GM21423 (cell line): ENCODE results near the gene GPR31.
"Not testable (repeated sequence)": the region's sequence is repeated elsewhere in the genome, so short reads cannot be mapped to it uniquely, and the experiment has no call there.

Source experiments
- ATAC-seq: cut with Tn5 transposase; IDR thresholded peaks from one replicate; pipeline ENCODE4 v1.9.1; 2021; ENCODE audit warnings: mild to moderate bottlenecking, moderate library complexity; ENCODE audit not compliant: unreplicated experiment

GPR31 gene

DNA sequence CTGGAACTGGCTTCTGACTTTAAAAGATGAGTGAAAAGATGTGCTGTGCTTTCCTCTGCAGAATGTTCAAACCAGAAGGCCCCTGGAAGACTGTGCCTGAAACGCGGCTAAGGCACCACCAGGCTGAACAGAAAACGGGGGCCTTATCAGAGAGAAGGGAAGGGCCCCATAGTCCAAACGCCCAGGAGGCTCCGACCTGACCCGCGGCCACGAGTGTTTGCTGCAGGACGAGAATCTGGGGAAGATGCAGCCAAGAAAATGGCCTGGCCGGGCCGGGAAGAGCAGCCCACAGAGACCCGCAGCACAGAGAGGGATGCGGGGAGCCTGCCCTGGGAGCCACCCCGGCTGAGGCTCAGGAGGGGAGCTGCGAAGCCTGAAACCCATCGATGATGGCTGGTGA lies 10.5 kb upstream of the GPR31 start:
- not testable (repeated sequence) for ATAC-seq

DNA sequence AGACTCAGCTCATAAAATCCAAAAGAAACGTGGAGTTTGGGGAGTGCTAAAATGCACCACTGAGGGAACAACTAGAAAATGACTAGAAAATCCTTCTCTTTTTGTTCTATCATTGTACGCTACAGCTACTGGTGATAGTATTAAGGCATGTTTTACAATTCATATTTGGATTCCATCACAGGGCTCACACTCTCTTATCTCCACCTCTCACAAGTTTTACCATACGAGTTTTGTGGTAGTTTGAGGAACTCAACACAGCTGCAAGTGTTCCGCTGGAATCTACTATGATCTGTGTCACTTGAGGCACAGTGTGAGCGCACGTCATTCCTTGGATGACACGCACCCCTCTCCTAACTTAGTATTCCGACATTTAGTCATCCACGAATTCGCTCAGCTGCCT lies 9.9 kb upstream of the GPR31 start:
- ATAC-seq, result not testable (repeated sequence)

DNA sequence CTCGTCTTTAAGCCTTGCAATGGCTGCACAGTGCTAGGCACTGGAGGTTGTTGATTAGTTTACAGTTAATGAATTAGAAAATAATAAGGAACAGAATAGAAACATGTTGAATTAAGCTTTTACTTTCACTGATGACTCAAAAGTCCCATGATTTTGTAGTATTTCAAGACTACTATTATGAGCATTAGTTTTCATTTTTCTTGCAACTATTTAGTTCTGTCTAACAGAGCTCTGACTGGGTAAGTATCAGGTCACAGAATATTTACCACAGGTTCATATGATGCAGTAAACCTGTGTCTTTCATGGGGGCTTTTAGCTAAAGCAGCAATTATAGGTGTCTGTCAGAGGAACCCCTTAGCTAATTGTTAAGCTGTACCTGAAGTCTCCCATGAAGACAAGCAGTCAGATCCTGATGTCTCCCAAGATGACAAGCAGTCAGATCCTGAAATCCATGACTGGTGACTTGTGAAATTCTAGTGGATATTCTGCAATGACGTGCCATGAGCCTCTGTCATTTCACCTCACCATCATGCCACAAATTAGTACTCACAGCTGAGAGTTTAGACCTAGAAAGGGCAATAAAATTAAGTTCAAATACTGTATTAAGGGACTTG lies 8.2 kb upstream of the GPR31 start:
- ATAC-seq, result no peak

DNA sequence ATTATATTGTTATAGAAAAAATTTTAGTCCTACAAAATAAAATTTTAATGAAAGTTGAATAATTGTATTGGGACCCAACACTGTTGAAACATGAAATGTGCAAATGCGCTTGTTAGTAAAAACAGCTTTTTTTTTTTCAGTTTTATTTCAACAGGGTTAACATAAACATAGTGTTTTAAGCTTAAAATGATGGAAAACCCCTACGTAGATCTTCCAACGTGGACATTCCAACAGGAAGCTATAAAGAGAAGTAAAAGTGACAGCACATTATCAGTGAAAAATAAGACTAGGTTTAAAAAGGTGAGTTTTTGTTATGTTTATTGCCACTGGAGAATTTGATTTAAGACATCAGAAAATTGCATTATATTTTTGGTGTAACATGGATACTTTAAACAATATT lies 6.5 kb upstream of the GPR31 start:
- no peak for ATAC-seq

DNA sequence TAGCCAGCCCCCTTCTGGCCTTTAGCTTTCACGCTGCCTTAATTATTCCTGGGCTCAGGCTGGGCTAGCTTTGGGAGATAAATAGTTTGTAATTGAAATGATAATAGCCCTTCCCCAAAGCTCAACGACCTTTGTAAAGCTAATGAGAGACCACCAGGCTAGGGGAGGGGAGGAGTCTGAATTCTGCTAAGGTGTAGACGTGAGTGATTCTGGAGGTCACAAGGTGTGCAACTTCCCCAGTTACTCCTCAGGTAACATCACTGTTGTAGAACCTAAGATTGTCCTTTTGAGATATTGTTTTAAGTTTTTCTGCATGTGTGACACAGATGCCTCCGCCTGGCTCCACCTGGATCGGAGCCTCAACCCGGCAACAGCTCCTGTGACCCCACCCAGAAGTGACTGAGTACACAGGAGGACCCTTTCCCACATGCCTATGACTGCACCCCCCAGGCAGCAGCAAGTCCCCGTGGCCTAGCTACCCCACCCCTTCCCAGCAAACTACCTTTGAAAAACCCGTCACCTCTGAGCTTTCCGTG lies 5.8 kb upstream of the GPR31 start:
- no peak for ATAC-seq

DNA sequence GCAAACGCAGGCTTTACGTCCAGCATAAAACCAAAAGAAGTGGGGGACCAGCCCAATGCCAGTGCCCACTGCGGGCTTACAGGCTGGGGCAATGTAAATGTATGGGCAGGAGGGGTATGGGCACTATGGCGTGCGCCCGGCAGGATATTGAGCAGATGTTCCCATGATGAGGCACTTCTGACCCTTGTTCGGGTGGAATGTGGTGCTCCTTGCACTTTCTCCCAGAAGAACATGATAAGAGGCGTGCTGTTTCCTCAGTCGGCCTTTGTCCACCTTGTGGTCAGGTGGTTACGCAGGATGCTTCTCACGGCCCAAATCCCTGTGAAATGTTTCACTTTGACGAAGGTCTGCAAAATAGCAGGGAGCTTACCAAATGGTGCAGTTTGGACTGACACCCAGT lies 4.8 kb upstream of the GPR31 start:
- no peak for ATAC-seq

DNA sequence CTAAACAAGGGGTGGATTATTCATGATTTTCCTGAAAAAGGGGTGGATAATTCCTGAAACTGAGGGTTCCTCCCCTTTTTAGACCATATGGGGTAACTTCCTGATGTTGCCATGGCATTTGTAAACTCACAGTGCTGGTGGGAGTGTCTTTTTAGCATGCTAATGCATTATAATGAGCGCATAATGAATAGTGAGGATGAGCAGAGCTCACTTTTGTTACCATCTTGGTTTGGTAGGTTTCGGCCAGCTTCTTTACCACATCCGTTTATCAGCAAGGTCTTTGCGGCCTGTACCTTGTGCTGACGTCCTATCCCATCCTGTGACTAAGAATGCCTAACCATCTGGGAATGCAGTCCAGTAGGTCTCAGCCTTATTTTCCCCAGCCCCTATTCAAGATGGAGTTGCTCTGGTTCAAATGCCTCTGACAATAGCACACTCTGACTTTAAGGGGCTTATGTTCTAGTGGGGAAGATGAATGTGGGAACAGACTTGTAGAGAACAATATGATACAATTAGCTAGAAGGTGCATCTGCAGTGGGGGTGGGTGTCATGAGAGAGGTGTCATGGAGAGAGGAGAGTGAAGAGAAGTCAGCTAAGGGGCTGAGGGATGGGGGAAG lies 4.2 kb upstream of the GPR31 start:
- no peak for ATAC-seq

DNA sequence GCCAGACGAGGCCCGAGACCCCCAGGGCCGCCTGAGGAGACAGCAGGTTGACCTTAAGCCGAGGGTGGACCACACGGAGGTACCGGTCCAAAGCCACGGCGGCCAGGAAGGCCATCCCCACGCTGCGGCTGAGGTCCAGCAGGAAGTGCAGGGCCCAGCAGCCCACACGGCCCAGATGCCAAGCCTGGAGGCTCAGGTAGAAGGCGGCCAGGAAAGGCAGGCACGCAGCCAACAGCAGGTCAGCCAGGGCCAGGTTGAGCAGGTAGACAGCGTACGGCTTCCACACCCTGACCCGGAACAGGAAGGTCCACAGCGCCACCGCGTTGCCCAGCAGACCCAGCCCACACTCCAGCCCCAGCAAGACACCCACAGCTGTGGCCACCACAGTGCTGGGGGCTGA lies 366 bp downstream of the GPR31 start:
- no peak for ATAC-seq

DNA sequence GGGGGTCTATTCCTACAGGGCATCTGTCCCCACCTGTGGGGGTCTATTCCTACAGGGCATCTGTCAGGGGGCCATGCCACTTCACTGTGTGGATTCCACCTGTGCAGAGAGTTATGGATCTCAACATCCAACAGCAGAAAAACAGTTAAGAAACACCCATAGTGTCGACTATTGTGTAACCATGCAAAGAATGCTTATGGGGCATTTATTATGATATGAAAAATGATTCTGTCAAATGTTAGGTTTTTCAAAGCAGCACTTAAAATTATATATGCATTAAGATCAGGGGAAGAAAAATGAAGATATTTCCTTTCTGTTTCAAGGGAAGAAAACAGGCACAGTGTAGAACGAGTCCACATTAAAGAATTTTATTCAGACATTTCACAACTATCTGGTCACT lies 2.9 kb downstream of the GPR31 start:
- no peak for ATAC-seq

DNA sequence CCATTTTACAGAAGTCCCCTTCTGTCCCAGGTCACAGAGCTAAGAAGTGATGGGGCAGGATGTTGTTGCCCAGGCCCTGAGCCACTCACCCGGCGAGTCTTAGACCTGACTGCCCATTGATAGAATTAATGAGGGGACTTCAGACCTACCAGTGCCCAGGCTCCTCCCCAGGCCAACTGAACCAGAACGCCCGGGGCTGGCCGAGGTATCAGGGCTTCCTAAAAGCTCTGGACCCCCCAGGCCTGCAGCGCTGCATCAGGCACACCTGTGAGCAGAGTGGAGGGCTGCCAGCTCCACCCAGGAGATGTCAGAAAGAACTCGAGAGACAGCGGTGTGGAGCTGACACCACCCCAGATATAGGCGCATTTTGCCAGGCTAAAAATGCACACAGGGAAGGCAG lies 3.5 kb downstream of the GPR31 start:
- no peak for ATAC-seq

DNA sequence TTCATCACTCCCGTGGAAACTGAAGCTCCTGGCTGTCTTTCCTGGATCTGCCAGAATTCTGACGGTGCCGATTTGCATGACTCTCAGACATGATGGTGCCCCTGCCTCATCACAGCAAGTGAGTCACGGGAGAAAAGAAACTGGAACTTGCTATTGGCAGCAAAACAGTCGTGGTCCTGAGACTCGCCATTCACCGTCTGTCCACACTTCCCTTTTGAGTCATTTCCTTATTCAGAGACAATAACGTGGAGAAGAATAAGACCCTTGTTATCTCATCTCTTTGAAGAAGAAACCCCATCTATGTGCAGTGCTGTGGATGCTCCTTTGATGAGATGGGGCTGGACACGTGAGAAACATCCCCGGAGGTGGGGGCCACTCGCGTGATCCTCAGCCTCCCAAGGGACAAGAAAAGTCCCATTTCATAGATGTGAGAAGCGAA lies 4.2 kb downstream of the GPR31 start:
- ATAC-seq, result peak; percentile 61

DNA sequence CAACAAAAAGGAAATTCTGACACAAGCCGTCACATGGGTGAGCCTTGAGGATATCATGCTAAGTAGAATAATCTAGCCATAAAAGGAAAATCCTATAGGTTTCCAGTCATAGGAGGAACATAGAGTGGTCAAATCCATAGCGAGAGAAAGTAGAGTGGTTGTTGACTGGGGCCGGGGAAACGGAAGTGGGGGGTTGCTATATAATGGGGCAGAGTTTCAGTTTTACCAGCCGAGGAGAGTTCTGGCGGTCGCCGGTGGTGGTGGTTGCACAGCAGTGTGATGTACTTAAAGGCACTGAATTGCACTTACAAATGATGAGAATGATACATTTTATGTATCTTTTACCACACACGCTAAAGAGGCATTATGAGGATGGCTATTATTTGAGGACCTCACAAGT lies 4.9 kb downstream of the GPR31 start:
- peak; percentile 30 for ATAC-seq

DNA sequence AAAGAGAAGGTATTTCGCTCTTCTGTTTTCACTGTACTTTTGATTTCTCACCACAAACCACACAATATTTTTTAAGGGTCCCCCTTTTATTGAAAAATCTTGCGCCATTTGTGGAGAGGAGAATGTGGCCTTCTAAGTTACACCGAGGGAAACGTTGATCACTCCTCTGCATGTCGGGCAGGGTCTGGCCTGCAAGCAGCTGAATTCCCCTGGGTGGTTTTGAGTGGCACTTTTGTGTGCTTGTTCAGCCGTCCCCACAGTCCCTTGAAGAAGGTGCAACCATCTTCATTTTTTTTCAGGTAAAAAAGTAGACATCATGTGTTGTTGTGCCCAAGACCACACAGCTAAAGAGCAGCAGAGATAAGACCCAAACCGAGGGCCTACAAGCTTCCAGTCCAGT lies 6.1 kb downstream of the GPR31 start:
- ATAC-seq, result no peak

DNA sequence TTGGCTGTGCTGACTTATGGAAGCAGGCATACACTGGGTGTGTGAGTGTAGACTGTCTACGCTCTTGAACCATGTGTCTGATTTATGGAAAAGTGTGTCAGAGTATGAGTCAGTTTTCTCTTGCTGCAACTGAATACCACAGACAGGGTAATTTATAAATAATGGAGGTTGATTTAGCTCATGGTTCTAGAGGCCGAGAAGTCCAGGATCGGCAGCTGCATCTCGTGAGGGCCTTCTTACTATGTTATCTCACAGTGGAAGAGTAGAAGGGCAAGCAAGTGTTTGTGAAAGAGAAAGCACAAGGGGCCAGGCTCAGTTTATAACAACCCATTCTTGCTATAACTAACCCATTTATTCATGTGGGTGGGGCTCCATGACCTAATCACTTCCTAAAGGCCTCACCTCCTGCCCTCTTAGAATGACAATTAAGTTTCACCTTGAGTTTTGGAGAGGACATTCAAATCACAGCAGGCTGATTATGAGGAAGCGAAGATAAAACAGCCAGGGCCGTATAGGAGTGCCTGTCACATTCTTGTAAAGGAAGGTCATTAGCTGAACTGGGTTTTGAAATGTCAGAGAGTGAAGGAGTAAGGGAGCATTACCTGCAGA lies 6.7 kb downstream of the GPR31 start:
- peak; percentile 55 for ATAC-seq

DNA sequence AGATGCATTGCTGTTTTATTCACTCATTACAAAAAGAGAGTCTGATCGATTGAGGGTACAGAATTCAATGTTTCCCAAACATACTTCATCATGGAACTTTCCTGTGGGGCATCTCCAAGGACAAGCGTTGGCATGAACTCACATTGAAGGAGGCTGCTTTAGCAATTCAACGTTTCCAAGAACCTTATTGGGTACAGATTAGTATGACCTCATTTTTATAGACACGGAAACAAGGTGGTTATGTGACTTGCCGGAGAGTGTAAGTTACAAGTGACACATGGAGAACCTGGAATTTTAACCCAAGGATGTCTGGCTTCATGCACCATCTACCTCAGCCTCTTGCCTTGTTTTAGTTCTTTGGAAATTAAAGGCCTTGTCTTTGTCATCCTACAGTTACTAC lies 8.8 kb downstream of the GPR31 start:
- no peak for ATAC-seq

DNA sequence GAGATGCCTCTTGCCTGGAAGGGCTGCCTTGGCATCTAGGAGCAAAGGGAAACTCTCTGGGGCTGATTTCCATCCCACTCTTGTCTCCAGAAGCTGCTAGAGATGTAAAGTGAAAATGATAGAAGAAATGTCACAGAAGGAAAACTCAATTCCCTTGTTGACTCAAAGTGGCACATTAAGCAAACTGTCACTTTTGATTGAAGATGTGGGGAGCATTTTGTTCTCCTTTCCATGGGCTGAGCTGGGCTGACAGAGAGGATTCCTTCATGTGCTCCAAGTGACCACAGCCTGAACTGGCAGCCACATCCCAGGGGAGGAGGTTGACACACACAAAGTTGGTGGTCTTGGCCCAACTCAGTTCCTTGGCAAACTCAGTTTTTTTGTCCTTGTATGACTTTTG lies 9.8 kb downstream of the GPR31 start:
- ATAC-seq, result no peak

DNA sequence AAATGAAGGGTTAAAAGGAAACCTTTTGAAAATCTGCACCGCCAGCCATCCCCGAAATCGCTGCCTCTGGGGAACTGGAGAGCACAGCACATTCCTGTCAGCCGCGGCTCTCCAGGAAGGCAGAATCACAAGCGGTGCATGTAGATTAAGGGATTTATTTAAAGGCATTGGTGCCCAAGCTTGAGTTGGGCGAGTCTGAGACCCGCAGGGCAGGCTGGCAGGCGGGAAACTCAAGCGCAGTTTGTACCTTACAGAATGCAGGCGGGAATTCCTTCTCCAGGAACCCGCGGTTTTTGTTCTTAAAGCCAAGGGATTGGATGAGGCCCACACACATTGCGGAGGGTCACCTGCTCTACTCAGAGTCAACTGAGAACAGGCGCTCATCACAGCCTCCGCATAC lies 10.8 kb downstream of the GPR31 start:
- no peak for ATAC-seq

DNA sequence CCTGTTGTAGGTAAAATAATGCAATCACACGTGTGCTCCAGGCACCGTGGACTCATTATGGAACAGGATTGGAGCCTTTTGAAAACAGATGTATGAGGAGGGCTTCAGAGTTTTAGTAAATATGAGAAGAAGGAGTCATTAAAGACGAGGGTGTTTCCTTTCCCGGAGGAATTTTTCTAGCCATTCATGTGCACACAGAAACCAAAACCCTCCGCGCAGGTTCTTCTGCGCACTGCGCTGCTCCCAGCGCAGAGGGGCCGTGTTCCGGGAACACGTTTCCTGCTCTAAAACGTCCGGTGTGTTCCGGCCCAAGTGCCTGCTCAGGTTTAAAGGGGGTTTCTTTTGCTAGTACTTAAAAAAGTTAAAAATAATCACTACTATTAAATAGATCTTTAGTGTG lies 11.6 kb downstream of the GPR31 start:
- ATAC-seq, result no peak

DNA sequence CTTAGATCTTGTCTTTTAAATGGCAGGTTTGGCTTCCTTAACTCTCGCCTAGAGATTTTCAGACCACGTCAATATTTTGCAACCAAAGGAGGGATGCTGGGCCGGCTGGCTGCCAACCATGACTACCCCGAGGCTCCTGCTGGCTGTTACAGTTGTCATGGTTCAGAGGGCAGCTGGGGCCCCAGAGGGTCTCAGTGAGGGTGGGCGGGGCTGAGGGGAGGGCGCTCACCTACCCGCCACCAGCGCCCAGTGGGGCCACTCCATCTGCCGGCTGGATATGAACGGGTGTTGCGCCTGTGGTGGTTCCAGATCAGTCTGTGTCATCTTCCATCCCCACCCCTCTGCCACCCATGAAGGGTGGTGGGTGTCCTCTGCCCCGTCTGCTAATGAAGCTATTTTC lies 12.3 kb downstream of the GPR31 start:
- no peak for ATAC-seq

DNA sequence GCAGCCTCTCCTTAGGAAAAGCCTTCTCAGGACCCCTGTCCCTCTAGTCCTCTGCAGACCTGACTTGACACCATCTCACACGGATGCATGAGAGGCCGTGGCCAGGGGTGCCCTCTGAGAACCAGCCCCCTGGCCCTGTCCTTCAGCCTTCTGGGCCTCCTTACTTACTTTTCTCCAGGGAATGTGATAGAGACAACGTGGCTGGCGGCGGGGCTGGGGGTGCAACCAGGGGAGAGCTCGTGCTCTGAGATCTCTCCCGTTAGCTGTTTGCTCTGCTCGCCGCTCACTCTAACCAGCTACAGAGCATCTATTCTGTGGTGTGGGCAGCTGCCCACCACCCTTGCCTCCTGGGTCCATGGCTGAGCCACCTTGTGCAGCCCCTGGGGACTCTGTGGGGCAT lies 14.7 kb downstream of the GPR31 start:
- no peak for ATAC-seq

DNA sequence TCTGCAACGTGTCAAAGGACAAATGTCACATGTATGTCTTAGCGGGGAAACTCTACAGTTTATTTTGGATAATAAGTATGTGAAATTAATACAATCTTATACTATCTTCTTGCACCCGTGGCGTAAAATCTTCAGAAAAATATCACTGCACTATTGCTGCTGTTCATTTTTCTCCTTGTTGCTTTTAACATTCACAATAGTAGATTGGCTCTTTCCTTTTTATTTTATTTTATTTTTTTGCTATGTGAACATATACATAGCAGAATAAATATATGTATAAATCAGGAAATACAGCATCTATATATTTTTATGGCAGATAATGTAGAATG lies 15.4 kb downstream of the GPR31 start:
- no peak for ATAC-seq

DNA sequence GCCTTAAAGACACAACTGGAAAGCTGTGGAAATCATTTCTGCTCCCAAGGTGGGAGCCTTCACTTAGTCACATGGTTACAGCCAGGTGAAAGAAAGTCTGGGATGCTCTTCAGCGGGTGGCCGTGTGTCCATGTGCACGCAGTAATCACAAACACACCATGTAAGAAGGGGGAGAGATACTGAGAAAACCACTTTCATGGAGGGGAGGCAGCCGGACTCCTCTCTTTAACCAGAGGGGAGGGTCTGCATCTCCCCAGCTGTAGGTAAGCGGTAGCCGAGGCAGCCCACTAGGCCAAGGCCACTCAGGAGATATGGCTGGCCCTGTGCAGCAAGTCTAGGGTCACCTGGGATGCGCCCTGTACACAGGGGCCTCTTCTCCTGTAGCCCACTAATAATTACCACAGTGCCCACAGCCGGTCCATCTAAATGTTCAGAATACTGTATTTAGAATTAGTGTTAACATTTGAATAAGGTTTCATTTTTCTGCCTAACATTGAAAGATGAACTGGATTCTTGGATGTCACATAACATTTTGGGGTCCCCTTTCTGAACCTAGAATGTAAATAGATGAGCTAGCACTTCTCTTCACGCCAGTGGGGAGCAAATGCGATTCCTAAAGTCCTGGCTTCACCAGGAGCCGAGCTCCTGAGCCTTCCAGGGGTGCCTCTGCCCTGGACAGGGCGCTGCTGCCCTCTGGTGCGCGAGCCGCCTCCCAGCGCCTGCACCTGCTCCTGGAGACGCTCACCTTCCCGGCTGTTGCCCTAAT lies 15.9 kb downstream of the GPR31 start:
- ATAC-seq, result peak; percentile 61
